ENCODE results near the gene NUP210. TPM values are rescaled to one million over a fixed set of nuclear protein-coding genes. Genes with fewer than 3 reads are reported as not detected.

The NUP210 gene
- total and polyA plus RNA-seq, 2 of the 13 experiments (the other 11 are each of a cell fraction or from before 2014, with no cell fraction given), result 31.6 to 35.2 TPM

DNA sequence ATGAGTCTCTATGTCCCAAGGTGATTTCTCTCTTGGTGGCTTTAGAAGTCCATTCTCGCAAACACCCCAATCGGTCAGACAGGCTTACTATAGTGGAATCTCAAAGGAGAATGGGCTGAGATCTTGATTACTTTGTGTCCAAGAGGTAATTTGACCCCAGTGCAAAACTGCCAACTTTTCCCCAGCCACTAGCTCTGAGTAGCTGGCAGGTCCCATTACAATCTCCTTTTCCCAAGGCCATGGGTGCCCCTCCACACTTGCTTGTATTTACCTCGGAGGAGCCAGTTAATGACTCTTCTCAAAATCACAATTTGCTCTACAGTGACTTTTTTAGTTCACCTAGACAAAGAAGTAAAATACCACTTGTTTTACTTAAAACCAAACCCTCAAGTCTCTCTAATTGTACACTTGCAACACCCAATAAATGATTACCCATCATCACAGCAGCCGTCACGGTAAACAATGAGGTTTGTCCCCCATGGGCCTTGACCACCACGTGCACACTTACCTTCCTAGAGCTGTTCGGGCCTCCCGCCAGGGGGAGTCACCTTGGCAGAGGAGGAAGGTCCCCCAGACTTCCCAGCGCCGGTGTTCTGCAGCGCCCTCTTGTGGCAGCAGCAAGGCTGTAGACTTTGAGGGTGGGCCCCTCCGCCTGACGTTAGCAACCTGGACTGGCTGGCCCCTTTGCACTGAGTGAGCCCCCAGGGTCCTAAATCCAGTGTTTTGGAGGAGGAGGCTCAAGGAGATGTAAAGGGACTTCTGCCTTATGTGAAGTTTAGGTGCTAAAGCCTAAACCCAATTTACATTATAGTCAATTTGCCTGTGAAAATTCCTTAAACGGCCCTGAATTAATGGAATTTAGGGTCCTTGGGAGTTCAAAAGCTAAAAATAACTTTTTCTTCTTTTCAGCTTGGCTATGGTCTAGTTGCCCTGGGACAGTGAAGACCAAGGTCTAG lies 41.3 kb upstream of the NUP210 start (continued):
- peak; percentile 63; the same call in 1 of the 2 replicates for TF ChIP-seq ZNF232 (CRISPR knock-in tag; IDR thresholded peaks at IDR 0.05; ENCODE audit: borderline replicate concordance)
- TF ChIP-seq KMT2B (CRISPR knock-in tag; IDR thresholded peaks at IDR 0.05), result peak; percentile 68
- TF ChIP-seq, protein P1, sequence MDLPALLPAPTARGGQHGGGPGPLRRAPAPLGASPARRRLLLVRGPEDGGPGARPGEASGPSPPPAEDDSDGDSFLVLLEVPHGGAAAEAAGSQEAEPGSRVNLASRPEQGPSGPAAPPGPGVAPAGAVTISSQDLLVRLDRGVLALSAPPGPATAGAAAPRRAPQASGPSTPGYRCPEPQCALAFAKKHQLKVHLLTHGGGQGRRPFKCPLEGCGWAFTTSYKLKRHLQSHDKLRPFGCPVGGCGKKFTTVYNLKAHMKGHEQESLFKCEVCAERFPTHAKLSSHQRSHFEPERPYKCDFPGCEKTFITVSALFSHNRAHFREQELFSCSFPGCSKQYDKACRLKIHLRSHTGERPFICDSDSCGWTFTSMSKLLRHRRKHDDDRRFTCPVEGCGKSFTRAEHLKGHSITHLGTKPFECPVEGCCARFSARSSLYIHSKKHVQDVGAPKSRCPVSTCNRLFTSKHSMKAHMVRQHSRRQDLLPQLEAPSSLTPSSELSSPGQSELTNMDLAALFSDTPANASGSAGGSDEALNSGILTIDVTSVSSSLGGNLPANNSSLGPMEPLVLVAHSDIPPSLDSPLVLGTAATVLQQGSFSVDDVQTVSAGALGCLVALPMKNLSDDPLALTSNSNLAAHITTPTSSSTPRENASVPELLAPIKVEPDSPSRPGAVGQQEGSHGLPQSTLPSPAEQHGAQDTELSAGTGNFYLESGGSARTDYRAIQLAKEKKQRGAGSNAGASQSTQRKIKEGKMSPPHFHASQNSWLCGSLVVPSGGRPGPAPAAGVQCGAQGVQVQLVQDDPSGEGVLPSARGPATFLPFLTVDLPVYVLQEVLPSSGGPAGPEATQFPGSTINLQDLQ (CRISPR knock-in tag; IDR thresholded peaks at IDR 0.05), result no peak
- TF ChIP-seq GPBP1L1 (CRISPR knock-in tag; IDR thresholded peaks at IDR 0.05), result no peak
- TF ChIP-seq, protein P2, sequence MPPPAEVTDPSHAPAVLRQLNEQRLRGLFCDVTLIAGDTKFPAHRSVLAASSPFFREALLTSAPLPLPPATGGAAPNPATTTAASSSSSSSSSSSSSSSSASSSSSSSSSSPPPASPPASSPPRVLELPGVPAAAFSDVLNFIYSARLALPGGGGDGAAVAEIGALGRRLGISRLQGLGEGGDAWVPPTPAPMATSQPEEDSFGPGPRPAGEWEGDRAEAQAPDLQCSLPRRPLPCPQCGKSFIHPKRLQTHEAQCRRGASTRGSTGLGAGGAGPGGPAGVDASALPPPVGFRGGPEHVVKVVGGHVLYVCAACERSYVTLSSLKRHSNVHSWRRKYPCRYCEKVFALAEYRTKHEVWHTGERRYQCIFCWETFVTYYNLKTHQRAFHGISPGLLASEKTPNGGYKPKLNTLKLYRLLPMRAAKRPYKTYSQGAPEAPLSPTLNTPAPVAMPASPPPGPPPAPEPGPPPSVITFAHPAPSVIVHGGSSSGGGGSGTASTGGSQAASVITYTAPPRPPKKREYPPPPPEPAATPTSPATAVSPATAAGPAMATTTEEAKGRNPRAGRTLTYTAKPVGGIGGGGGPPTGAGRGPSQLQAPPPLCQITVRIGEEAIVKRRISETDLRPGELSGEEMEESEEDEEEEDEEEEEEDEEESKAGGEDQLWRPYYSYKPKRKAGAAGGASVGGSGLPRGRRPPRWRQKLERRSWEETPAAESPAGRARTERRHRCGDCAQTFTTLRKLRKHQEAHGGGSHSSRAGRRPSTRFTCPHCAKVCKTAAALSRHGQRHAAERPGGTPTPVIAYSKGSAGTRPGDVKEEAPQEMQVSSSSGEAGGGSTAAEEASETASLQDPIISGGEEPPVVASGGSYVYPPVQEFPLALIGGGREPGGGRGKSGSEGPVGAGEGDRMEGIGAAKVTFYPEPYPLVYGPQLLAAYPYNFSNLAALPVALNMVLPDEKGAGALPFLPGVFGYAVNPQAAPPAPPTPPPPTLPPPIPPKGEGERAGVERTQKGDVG (CRISPR knock-in tag; IDR thresholded peaks at IDR 0.05; ENCODE audit: borderline replicate concordance), result no peak
- TF ChIP-seq, protein P3, sequence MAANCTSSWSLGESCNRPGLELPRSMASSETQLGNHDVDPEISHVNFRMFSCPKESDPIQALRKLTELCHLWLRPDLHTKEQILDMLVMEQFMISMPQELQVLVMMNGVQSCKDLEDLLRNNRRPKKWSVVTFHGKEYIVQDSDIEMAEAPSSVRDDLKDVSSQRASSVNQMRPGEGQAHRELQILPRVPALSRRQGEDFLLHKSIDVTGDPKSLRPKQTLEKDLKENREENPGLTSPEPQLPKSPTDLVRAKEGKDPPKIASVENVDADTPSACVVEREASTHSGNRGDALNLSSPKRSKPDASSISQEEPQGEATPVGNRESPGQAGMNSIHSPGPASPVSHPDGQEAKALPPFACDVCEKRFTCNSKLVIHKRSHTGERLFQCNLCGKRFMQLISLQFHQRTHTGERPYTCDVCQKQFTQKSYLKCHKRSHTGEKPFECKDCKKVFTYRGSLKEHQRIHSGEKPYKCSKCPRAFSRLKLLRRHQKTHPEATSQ (CRISPR knock-in tag; IDR thresholded peaks at IDR 0.05; ENCODE audit: borderline replicate concordance), result 0 out of 2 replicates have a peak, but pooled peaks have one; percentile 52
- no peak for TF ChIP-seq ZNF598 (CRISPR knock-in tag; IDR thresholded peaks at IDR 0.05; ENCODE audit: borderline replicate concordance)
- TF ChIP-seq ZNF335 (CRISPR knock-in tag; IDR thresholded peaks at IDR 0.05), result peak; percentile 62; the same call in 1 of the 2 replicates
- peak; percentile 50; the same call in 1 of the 2 replicates for TF ChIP-seq SP4 (CRISPR knock-in tag; IDR thresholded peaks at IDR 0.05)
- TF ChIP-seq THAP11 (CRISPR knock-in tag; IDR thresholded peaks at IDR 0.05), result peak; percentile 81
- no peak for TF ChIP-seq PTBP1 (IDR thresholded peaks at IDR 0.05; ENCODE audit: low read depth, low read length, poor library complexity, severe bottlenecking)
- TF ChIP-seq, protein P4, sequence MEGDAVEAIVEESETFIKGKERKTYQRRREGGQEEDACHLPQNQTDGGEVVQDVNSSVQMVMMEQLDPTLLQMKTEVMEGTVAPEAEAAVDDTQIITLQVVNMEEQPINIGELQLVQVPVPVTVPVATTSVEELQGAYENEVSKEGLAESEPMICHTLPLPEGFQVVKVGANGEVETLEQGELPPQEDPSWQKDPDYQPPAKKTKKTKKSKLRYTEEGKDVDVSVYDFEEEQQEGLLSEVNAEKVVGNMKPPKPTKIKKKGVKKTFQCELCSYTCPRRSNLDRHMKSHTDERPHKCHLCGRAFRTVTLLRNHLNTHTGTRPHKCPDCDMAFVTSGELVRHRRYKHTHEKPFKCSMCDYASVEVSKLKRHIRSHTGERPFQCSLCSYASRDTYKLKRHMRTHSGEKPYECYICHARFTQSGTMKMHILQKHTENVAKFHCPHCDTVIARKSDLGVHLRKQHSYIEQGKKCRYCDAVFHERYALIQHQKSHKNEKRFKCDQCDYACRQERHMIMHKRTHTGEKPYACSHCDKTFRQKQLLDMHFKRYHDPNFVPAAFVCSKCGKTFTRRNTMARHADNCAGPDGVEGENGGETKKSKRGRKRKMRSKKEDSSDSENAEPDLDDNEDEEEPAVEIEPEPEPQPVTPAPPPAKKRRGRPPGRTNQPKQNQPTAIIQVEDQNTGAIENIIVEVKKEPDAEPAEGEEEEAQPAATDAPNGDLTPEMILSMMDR (CRISPR knock-in tag; IDR thresholded peaks at IDR 0.05), result peak; percentile 99
- peak; percentile 59; the same call in 1 of the 2 replicates for TF ChIP-seq NCOA2 (CRISPR knock-in tag; IDR thresholded peaks at IDR 0.05)
- 0 out of 2 replicates have a peak, but pooled peaks have one; percentile 22 for TF ChIP-seq ZNF776 (CRISPR knock-in tag; IDR thresholded peaks at IDR 0.05)
- TF ChIP-seq FOXA1 (IDR thresholded peaks at IDR 0.05), result no peak
- TF ChIP-seq FOXA1 (CRISPR knock-in tag; IDR thresholded peaks at IDR 0.05), result peak; percentile 48; the same call in 1 of the 2 replicates
- TF ChIP-seq ZNF292 (CRISPR knock-in tag; IDR thresholded peaks at IDR 0.05; ENCODE audit: borderline replicate concordance, low read depth), result peak; percentile 36; the same call in 1 of the 2 replicates

Measured in HepG2 (cell line).